Spleen (tissue), 11 donors: Measurements from ENCODE around the gene SEMA7A. TPM values are rescaled to one million over a fixed set of nuclear protein-coding genes. Genes with fewer than 3 reads are reported as not detected.
A peak's percentile ranks its signal among the peaks of the same experiment; 100 is the strongest.

ENCODE experiments used
- DNase-seq: peaks from one replicate; pipeline ENCODE4 v3.0.0-alpha.2; 2020
- H3K27ac ChIP-seq, 8 donors: fragments of 200-600 bp; sonication (generic) in 7 of 8; 1 replicate in 4 of 8; 2 replicates in 4 of 8; pipeline versions ENCODE4 v1.5.0 to v1.8.0; 2016 to 2021; ENCODE audit warnings: inconsistent platforms in 4 of 8, mild to moderate bottlenecking in 4 of 8, moderate library complexity in 1 of 8
- H3K27me3 ChIP-seq, 7 donors: fragments of 200-600 bp; sonication (generic) in 6 of 7; replicated peaks in 1 of 7; 1 replicate in 4 of 7; 2 replicates in 3 of 7; pipeline versions ENCODE4 v1.5.0 to v1.8.0; 2016 to 2021; ENCODE audit warnings: inconsistent platforms in 3 of 7, mild to moderate bottlenecking in 1 of 7
- H3K36me3 ChIP-seq, 6 donors: fragments of 200-600 bp; sonication (generic) in 5 of 6; 1 replicate in 4 of 6; 2 replicates in 2 of 6; pipeline versions ENCODE4 v1.5.0 to v1.8.0; 2016 to 2021; ENCODE audit warnings: inconsistent platforms in 2 of 6
- H3K4me1 ChIP-seq, 6 donors: fragments of 200-600 bp; sonication (generic) in 5 of 6; 1 replicate in 3 of 6; 2 replicates in 3 of 6; pipeline versions ENCODE4 v1.5.0 to v1.8.0; 2016 to 2021; ENCODE audit warnings: inconsistent platforms in 3 of 6
- H3K4me3 ChIP-seq, 8 donors: fragments of 200-600 bp; sonication (generic) in 7 of 8; 1 replicate in 4 of 8; 2 replicates in 4 of 8; pipeline versions ENCODE4 v1.5.0 to v1.8.0; 2016 to 2021; ENCODE audit warnings: inconsistent platforms in 4 of 8, mild to moderate bottlenecking in 4 of 8, moderate library complexity in 2 of 8
- H3K9me3 ChIP-seq, 8 donors: fragments of 200-600 bp; sonication (generic) in 7 of 8; 1 replicate in 4 of 8; 2 replicates in 4 of 8; pipeline versions ENCODE4 v1.5.0 to v1.8.0; 2016 to 2021; ENCODE audit warnings: inconsistent platforms in 4 of 8
- CTCF ChIP-seq, 11 experiments: fragments of 200-600 bp in 7 of 11; fragments of 450-650 bp in 4 of 11; sonication (generic) in 4 of 11; IDR thresholded peaks in 8 of 11; conservative IDR thresholded peaks in 3 of 11; 1 replicate in 7 of 11; 2 replicates in 4 of 11; pipeline versions ENCODE4 v1.4.0 to v1.8.0; 2016 to 2021; ENCODE audit warnings: antibody characterized with exemption in 11 of 11, inconsistent platforms in 4 of 11, mild to moderate bottlenecking in 1 of 11
- POLR2A ChIP-seq, 3 donors: fragments of 450-650 bp; IDR thresholded peaks; one replicate each; pipeline ENCODE4 v1.5.1; 2017; ENCODE audit warnings: antibody characterized with exemption in 3 of 3, mild to moderate bottlenecking in 1 of 3
- POLR2AphosphoS5 ChIP-seq, 3 donors: sonication (generic); formaldehyde crosslinking; IDR thresholded peaks; one replicate each; pipeline ENCODE4 v1.5.1; 2017; ENCODE audit warnings: antibody characterized with exemption in 3 of 3
- WGBS, 5 donors: extraction: QIAGEN DNeasy Blood & Tissue Kit in 3 of 5; methylation state at CpG; one replicate each; pipeline versions ENCODE4 v1.1.5 to v1.1.7; 2013 to 2018; 5-methylcytosine and 5-hydroxymethylcytosine counted together
- intact Hi-C: fragments of 100-400 bp; cut with DNase I; formaldehyde crosslinking; loops from one replicate; pipeline ENCODE4 v1.15.0; 2023; ENCODE audit warnings: low total_unique reads
- polyA plus RNA-seq, 3 donors: library from polyadenylated mRNA; stranded (reverse); fragments of 200-250 nt; gene quantifications; one replicate each; pipeline ENCODE4 v1.2.1, GENCODE V29; 2013
- total RNA-seq, 7 donors: library from RNA; depleted of rRNA in 3 of 7; stranded (reverse); fragments of >200 nt in 3 of 7; fragmentation: NEBNext Ultra II Directional in 4 of 7; extraction: Animal tissue kit (Norgen Biotek cat#: 25700) in 4 of 7; gene quantifications; one replicate each; pipeline versions ENCODE4 v1.1.0 to v1.2.1, GENCODE V29; 2016 to 2021
- donor health status: healthy with polysubstance abuse.
- donor health status: DM: no; HTN: no; CAD: no; lungs with moderate emphysema.
- donor health status: DM: no; HTN: no; CAD: no.
- donor health status: Bipolar disorder and iron deficiency.
- donor health status: healthy.
- donor health status: DM: no; HTN: no; CAD: no.
- donor health status: DM: yes; HTN: yes; CAD: no.

Gene SEMA7A
- total and polyA plus RNA-seq, 10 donors = 41.6 to 154 (median 127) TPM

DNA sequence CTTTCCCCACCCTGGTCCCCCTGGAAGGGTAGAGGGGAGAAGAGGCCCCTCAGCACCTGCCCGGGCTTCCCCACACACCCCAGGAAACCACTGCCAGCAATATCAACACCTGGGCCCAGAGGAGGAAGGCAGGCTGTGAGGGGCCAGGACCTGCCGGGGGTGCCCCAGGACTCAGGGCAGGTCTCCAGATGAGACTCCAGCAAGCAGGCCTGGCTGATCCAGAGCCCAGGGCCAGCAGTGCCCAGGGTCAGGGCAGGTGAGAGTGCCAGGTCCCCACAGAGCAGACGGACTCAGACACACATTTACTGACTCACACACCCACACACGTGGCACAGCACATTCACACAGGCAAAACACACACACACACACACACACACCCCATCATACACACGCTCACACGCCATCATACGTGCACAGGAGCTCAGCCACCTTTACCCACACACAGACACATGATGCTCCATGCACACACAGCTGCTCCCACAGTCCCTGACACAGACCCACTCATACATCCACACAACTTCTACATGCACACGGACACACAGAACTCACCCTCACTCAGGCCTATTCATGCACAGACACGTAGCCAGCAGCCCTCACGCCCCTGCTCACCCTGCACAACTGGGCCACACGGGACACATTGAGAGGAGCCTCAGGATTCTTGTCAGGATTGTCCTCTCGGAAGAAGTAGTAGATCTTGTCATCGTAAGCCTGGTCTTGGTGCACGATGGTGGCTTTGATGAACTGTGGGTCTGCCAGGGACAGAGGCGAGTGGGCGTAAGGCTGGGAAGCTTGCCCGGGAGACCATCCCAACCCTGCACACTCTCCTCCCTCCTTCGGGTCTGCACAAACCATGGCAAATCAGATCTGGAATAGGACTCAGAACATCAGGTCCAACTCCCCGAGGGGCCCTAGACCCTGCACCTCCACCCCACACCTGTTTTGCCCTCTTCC is 17.5 kb downstream of the SEMA7A start:
- peaks cover 10 to 100% (median 79%) of the 10 kb centered on the region in 6 donors for H3K4me1 ChIP-seq
- WGBS, 5 donors = 72 to 80% (median 77%) methylated on average over 17 to 19 of the region's 19 CpGs

DNA sequence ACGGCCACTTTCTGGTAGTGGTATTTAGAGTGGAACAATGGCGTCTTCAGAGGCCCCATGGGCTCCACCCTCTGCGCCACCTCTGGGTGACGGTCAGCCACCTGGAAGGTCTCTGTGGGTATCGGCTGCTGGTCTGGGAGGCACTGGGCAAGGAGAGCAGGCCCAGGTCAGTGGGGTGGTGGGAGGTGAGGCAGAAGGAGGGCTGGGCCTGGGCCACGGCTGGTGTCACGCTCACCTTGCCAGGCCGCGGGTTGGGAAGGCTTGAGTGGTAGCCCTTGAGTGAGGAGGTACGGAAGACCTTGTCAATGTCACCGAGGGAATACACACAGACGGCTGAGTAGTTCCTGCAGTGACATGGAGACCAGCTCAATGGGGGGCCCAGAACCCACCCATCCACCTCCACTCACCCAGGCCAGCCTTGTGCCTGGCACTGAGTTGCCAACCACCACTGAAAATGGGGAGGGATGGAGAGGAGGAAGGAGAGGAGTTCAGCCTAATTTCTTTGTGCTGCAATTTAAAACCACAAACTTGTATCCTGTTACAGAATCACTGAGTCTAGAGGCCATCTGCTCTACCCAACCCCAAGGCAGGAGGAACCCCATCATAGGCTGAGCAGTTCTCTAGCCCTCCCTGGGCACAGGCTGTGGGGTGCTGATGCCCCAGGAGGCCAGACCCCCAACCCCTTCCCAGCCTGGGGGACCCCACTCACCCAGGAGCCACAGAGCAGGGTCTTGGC is 19.0 kb downstream of the SEMA7A start:
- Histone ChIP-seq H3K36me3 (peaks cover 0 to 96% (median 84%) of the 10 kb centered on the region in 6 donors), H3K27me3 (no peaks in the 10 kb centered on the region), H3K4me3 (no peak overlapping the region), H3K9me3 (no peaks in the 10 kb centered on the region), H3K4me1 (peaks cover under 1 to 100% (median 77%) of the 10 kb centered on the region in 6 donors), H3K27ac (peak overlapping the region in 5 of 8 donors; percentile 10 to 93 (median 55))
- intact Hi-C loops = no loop called here
- 87 to 96% (median 93%) methylated on average over 12 of the region's 12 CpGs for WGBS, 5 donors
- peak in 2 of 3 donors; percentile 20 to 64 for TF ChIP-seq POLR2AphosphoS5 (IDR thresholded peaks at IDR 0.05)
- TF ChIP-seq POLR2A (IDR thresholded peaks at IDR 0.05) = no peak
- no peak for DNase-seq

More for the DNA sequence above, 17.5 kb downstream of the SEMA7A start:
- peak overlapping the region in 5 of 8 donors; percentile 48 to 97 (median 93) for H3K27ac ChIP-seq
- H3K36me3 ChIP-seq = peaks cover 0 to 82% (median 69%) of the 10 kb centered on the region in 6 donors
- no peak for TF ChIP-seq CTCF (IDR thresholded peaks at IDR 0.05 in 8 of 11, conservative IDR thresholded peaks at IDR 0.05 in 3 of 11)
- TF ChIP-seq POLR2AphosphoS5 (IDR thresholded peaks at IDR 0.05) = no peak
- intact Hi-C loops = no loop called here
- no peak for DNase-seq
- H3K27me3 ChIP-seq = no peaks in the 10 kb centered on the region
- H3K9me3 ChIP-seq = no peaks in the 10 kb centered on the region
- H3K4me3 ChIP-seq = no peak overlapping the region

- WGBS, 5 donors = 86 to 93% (median 89%) methylated on average over 5 of the region's 5 CpGs
- Histone ChIP-seq H3K27ac (peak overlapping the region in 4 of 8 donors; percentile 55 to 93 (median 86)), H3K4me1 (peaks cover 0 to 100% (median 73%) of the 10 kb centered on the region in 6 donors), H3K27me3 (no peaks in the 10 kb centered on the region), H3K36me3 (peaks cover 0 to 100% (median 84%) of the 10 kb centered on the region in 6 donors), H3K4me3 (no peak overlapping the region), H3K9me3 (no peaks in the 10 kb centered on the region)
- DNase-seq = no peak
- TF ChIP-seq POLR2AphosphoS5 (IDR thresholded peaks at IDR 0.05) (no peak), CTCF (IDR thresholded peaks at IDR 0.05 in 8 of 11, conservative IDR thresholded peaks at IDR 0.05 in 3 of 11) (no peak), POLR2A (IDR thresholded peaks at IDR 0.05) (no peak)
- intact Hi-C loops = no loop called here
Observed at GRCh38 chr15:74414081-74414580, 19.6 kb downstream of the SEMA7A start.

- Histone ChIP-seq H3K36me3 (peaks cover 0 to 97% (median 84%) of the 10 kb centered on the region in 6 donors), H3K27me3 (no peaks in the 10 kb centered on the region), H3K4me3 (no peak overlapping the region), H3K4me1 (peaks cover 0 to 100% (median 70%) of the 10 kb centered on the region in 6 donors), H3K27ac (peak overlapping the region in 5 of 8 donors; percentile 48 to 93 (median 85)), H3K9me3 (no peaks in the 10 kb centered on the region)
- TF ChIP-seq POLR2AphosphoS5 (IDR thresholded peaks at IDR 0.05) (peak; percentile 14 to 63 (median 22)), CTCF (IDR thresholded peaks at IDR 0.05 in 8 of 11, conservative IDR thresholded peaks at IDR 0.05 in 3 of 11) (no peak)
- 74 to 86% (median 82%) methylated on average over 9 of the region's 9 CpGs for WGBS, 5 donors
- DNase-seq = no peak
- intact Hi-C loops = no loop called here
Observed at GRCh38 chr15:74413350-74414080, 20.2 kb downstream of the SEMA7A start.
